GM08714 (cell line): ENCODE measurements around the gene TMPRSS11F.
"Not testable (repeated sequence)": the region's sequence is repeated elsewhere in the genome, so short reads cannot be mapped to it uniquely, and the experiment has no call there.

Source experiments
- H3K4me3 ChIP-seq: fragments of 200-500 bp; sonication (Bioruptor generic); 2 replicates; pipeline ENCODE4 v1.5.1; 2014; ENCODE audit warnings: mild to moderate bottlenecking, low read length, inconsistent platforms
- ZNF274 ChIP-seq: IDR thresholded peaks from 2 replicates; pipeline ENCODE4 v1.6.1; 2012; ENCODE audit warnings: mild to moderate bottlenecking, low read depth, low read length

Gene TMPRSS11F

GRCh38 chr4:68129793-68130192, at the start of gene TMPRSS11F:
Gene TMPRSS11F (minus strand): TSS chr4:68129869. CDS start chr4:68129820, 49 bp downstream.
- H3K4me3 ChIP-seq = no peak within 1 kb of the TSS
- no peak for TF ChIP-seq ZNF274

GRCh38 chr4:68176904-68177303, 47.2 kb upstream of the TMPRSS11F start:
- TF ChIP-seq ZNF274 = no peak
- no peak overlapping the region for H3K4me3 ChIP-seq

- H3K4me3 ChIP-seq = no peak overlapping the region
- no peak for TF ChIP-seq ZNF274
These were observed 46.8 kb upstream of the TMPRSS11F start for GRCh38 chr4:68176500-68176899.

GRCh38 chr4:68175562-68176155, 46.0 kb upstream of the TMPRSS11F start:
- no peak overlapping the region for H3K4me3 ChIP-seq
- no peak for TF ChIP-seq ZNF274

GRCh38 chr4:68174389-68174788, 44.7 kb upstream of the TMPRSS11F start:
- not testable (repeated sequence) for H3K4me3 ChIP-seq

GRCh38 chr4:68172147-68172546, 42.5 kb upstream of the TMPRSS11F start:
- H3K4me3 ChIP-seq = not testable (repeated sequence)

GRCh38 chr4:68167706-68168105, 38.0 kb upstream of the TMPRSS11F start:
- H3K4me3 ChIP-seq = no peak overlapping the region
- TF ChIP-seq ZNF274 = no peak

GRCh38 chr4:68167166-68167565, 37.5 kb upstream of the TMPRSS11F start:
- no peak overlapping the region for H3K4me3 ChIP-seq
- no peak for TF ChIP-seq ZNF274

GRCh38 chr4:68163754-68164153, 34.1 kb upstream of the TMPRSS11F start:
- no peak for TF ChIP-seq ZNF274
- H3K4me3 ChIP-seq = no peak overlapping the region

GRCh38 chr4:68162196-68162595, 32.5 kb upstream of the TMPRSS11F start:
- H3K4me3 ChIP-seq = no peak overlapping the region
- no peak for TF ChIP-seq ZNF274

- no peak for TF ChIP-seq ZNF274
- no peak overlapping the region for H3K4me3 ChIP-seq
These were observed 22.7 kb upstream of the TMPRSS11F start for GRCh38 chr4:68152411-68152810.

- no peak overlapping the region for H3K4me3 ChIP-seq
- no peak for TF ChIP-seq ZNF274
These were observed 19.4 kb upstream of the TMPRSS11F start for GRCh38 chr4:68148800-68149685.

- H3K4me3 ChIP-seq = no peak overlapping the region
- no peak for TF ChIP-seq ZNF274
These were observed 17.4 kb upstream of the TMPRSS11F start for GRCh38 chr4:68147079-68147478.

GRCh38 chr4:68145261-68145660, 15.6 kb upstream of the TMPRSS11F start:
- H3K4me3 ChIP-seq = no peak overlapping the region
- TF ChIP-seq ZNF274 = no peak

- TF ChIP-seq ZNF274 = no peak
- H3K4me3 ChIP-seq = no peak overlapping the region
These were observed 12.2 kb upstream of the TMPRSS11F start for GRCh38 chr4:68141852-68142251.
